Measurements from ENCODE around the gene ATM.
"Not testable (repeated sequence)": the region's sequence is repeated elsewhere in the genome, so short reads cannot be mapped to it uniquely, and the experiment has no call there.

ATM gene

DNA sequence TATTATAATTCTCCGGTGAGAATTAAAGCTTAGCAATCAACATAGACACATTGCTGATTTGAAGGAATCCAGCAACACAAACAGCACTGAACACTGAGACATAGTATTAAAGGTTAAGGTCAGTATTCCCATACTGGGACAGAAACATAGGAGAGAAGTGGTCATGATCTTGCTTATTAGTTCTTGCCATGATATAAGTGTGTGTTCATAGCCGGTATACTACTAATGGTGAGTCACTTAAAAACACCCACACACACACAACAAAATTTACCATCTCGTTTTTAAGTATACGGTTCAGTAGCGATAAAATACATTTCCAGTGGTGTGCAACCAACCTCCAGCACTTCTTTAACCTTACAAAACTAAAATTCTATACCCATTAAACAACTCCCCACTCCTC, 148.1 kb downstream of the ATM start:
- DNase-seq = no peak
- TF ChIP-seq, protein P1, sequence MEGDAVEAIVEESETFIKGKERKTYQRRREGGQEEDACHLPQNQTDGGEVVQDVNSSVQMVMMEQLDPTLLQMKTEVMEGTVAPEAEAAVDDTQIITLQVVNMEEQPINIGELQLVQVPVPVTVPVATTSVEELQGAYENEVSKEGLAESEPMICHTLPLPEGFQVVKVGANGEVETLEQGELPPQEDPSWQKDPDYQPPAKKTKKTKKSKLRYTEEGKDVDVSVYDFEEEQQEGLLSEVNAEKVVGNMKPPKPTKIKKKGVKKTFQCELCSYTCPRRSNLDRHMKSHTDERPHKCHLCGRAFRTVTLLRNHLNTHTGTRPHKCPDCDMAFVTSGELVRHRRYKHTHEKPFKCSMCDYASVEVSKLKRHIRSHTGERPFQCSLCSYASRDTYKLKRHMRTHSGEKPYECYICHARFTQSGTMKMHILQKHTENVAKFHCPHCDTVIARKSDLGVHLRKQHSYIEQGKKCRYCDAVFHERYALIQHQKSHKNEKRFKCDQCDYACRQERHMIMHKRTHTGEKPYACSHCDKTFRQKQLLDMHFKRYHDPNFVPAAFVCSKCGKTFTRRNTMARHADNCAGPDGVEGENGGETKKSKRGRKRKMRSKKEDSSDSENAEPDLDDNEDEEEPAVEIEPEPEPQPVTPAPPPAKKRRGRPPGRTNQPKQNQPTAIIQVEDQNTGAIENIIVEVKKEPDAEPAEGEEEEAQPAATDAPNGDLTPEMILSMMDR (IDR thresholded peaks at IDR 0.05; ENCODE audit: low read depth, low read length) = no peak
- H3K4me3 ChIP-seq (ENCODE audit: low read depth, low read length) = no peak overlapping the region
- H3K27me3 ChIP-seq = no peaks in the 10 kb centered on the region
- no peaks in the 10 kb centered on the region for H3K4me1 ChIP-seq
- no peaks in the 10 kb centered on the region for H3K36me3 ChIP-seq
- no peaks in the 10 kb centered on the region for H3K9me3 ChIP-seq

DNA sequence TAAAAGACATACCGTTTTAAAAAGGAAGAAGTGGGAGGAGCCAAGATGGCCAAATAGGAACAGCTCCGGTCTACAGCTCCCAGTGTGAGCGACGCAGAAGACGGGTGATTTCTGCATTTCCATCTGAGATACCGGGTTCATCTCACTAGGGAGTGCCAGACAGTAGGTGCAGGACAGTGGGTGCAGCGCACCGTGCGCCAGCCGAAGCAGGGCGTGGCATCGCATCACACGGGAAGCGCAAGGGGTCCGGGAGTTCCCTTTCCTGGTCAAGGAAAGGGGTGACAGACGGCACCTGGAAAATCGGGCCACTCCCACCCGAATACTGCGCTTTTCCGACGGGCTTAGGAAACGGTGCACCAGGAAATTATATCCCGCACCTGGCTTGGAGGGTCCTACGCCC, 150.6 kb downstream of the ATM start:
- not testable (repeated sequence) for H3K9me3 ChIP-seq; H3K36me3 ChIP-seq; DNase-seq; H3K27me3 ChIP-seq; H3K4me1 ChIP-seq; H3K4me3 ChIP-seq (ENCODE audit: low read depth, low read length)

DNA sequence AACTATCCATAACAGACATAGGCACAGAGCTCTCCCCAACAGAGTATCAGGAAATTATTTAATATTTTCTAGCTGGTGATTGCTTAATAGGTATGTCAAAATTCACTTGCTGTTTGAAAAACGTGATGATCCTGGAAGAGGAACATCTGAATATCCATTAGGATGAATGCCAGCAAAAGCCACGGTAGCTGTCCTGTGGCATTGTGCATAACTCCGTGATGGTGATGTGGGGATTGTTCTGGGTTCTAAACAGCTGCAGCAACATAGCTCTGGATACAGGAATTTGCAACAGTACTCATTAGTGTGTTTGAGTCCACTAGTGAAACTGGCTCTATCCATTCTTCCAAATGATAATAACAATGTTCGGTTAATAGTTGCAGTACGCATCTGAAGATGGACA, 165.7 kb downstream of the ATM start:
- no peak for DNase-seq
- Histone ChIP-seq H3K36me3 (no peaks in the 10 kb centered on the region), H3K9me3 (no peaks in the 10 kb centered on the region), H3K27me3 (no peaks in the 10 kb centered on the region), H3K4me1 (no peaks in the 10 kb centered on the region), H3K4me3 (ENCODE audit: low read depth, low read length) (no peak overlapping the region)
- TF ChIP-seq, protein P1 (IDR thresholded peaks at IDR 0.05; ENCODE audit: low read depth, low read length) = no peak

DNA sequence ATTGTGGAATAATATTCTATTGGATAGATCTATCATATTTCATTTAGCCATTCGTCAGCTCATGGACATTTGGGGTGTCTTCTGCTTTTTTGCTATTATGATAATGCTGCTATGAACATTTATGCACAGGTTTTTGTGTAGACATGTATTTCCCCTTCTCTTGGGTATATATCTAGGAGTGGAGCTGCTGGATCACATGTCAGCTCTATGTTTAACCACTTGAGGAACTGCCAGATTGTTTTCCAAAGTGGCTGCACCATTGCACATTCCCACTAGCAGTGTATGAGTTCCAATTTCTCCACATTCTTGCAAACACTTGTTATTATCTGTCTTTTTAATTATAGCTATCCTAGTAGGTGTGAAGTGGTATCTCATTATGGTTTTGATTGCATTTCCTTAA, 169.5 kb downstream of the ATM start:
- H3K27me3 ChIP-seq = no peaks in the 10 kb centered on the region
- H3K36me3 ChIP-seq = no peaks in the 10 kb centered on the region
- H3K9me3 ChIP-seq = no peaks in the 10 kb centered on the region
- no peak for DNase-seq
- H3K4me1 ChIP-seq = no peaks in the 10 kb centered on the region
- H3K4me3 ChIP-seq (ENCODE audit: low read depth, low read length) = no peak overlapping the region
- TF ChIP-seq, protein P1 (IDR thresholded peaks at IDR 0.05; ENCODE audit: low read depth, low read length) = no peak

DNA sequence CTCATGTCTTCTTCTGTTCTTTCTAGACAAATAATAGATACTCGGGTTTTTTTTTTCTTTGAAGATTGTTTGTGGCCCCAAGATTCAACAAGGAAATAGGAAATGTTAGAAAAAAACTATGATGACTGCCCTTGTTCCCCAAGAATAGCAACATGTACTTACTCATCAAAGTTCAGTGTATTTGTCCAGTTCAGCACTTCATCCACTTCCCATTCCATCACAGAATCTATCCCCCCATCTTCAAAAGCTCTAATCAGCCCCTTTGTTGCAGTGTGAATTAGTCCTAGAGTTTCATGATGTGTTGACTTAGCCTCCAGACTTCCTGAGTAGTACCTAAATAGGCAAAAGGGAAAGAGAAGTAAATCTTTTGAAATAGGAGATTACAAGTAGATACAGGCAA, 170.2 kb downstream of the ATM start:
- Histone ChIP-seq H3K4me3 (ENCODE audit: low read depth, low read length) (no peak overlapping the region), H3K9me3 (no peaks in the 10 kb centered on the region), H3K36me3 (no peaks in the 10 kb centered on the region), H3K27me3 (no peaks in the 10 kb centered on the region), H3K4me1 (no peaks in the 10 kb centered on the region)
- TF ChIP-seq, protein P1 (IDR thresholded peaks at IDR 0.05; ENCODE audit: low read depth, low read length) = no peak
- DNase-seq = no peak

DNA sequence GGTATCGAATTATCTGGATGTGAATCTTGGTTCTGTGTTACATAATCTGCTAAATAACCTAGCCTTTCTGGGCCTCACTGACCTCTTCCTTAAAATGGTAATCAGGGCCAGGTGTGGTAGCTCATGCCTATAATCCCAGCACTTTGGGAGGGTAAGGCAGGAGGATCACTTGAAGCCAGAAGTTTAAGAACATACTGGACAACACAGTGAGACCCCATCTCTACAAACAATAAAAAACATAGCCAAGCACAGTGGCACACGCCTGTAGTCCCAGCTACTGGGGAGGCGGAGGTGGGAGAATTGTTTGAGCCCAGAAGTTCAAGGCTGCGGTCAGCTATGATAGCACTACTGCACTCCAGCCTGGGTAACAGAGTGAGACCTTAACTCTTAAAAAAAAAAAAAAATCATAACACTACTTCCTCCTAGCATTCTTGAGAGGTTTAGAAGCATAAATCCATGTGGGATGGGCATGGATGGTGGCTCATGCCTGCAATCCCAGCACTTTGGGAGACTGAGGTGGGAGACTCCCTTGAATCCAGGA, 171.9 kb downstream of the ATM start:
- no peaks in the 10 kb centered on the region for H3K36me3 ChIP-seq
- no peak for DNase-seq
- no peak overlapping the region for H3K4me3 ChIP-seq (ENCODE audit: low read depth, low read length)
- no peaks in the 10 kb centered on the region for H3K9me3 ChIP-seq
- TF ChIP-seq, protein P1 (IDR thresholded peaks at IDR 0.05; ENCODE audit: low read depth, low read length) = no peak
- no peaks in the 10 kb centered on the region for H3K27me3 ChIP-seq
- no peaks in the 10 kb centered on the region for H3K4me1 ChIP-seq

DNA sequence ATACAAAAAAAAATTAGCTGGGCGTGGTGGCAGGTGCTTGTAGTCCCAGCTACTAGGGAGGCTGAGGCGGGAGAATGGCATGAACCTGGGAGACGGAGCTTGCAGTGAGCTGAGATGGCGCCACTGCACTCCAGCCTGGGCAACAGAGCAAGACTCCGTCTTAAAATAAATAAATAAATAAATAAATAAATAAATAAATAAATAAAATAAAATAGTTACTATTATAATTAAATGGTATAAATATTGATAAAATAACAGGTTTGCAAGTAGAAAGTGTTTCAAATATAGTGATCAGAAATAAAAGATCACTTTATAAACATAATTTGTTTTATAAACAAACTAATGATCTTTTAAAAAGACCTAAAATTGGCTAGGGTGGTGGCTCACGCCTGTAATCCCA, 173.8 kb downstream of the ATM start:
- not testable (repeated sequence) for H3K4me1 ChIP-seq; H3K36me3 ChIP-seq; H3K4me3 ChIP-seq (ENCODE audit: low read depth, low read length); H3K27me3 ChIP-seq; DNase-seq; H3K9me3 ChIP-seq

Measured in BE2C (cell line).